Mesendoderm (in vitro differentiated cells): ENCODE measurements around the gene SYPL1.

Experiments
- DNase-seq: peaks from one replicate; pipeline ENCODE4 v3.0.0; 2013
- H2AK5ac ChIP-seq: 2 replicates; pipeline ENCODE4 v1.6.1; 2013; ENCODE audit warnings: low read length, inconsistent platforms
- H2BK120ac ChIP-seq: 2 replicates; pipeline ENCODE4 v1.6.1; 2013; ENCODE audit warnings: low read depth, mild to moderate bottlenecking, low read length, moderate library complexity, mixed read lengths
- H2BK15ac ChIP-seq: replicated peaks from 2 replicates; pipeline ENCODE4 v1.6.1; 2013; ENCODE audit warnings: low read depth, mild to moderate bottlenecking, moderate library complexity
- H2BK5ac ChIP-seq: 2 replicates; pipeline ENCODE4 v1.6.1; 2013; ENCODE audit warnings: low read length, inconsistent platforms
- H3K18ac ChIP-seq: 2 replicates; pipeline ENCODE4 v1.6.1; 2013; ENCODE audit warnings: mild to moderate bottlenecking, low read length, mixed read lengths
- H3K23ac ChIP-seq: one replicate; pipeline ENCODE4 v1.6.1; 2013; ENCODE audit warnings: low read length
- H3K27ac ChIP-seq: 2 replicates; pipeline ENCODE4 v1.5.1; 2013; ENCODE audit warnings: low read depth, mild to moderate bottlenecking, inconsistent platforms, low read length, moderate library complexity
- H3K27me3 ChIP-seq: 2 replicates; pipeline ENCODE4 v1.6.1; 2013; ENCODE audit warnings: low read length, control low read depth, mild to moderate bottlenecking, inconsistent platforms; ENCODE audit not compliant: insufficient read depth, poor library complexity
- H3K36me3 ChIP-seq: 2 replicates; pipeline ENCODE4 v1.6.1; 2013; ENCODE audit warnings: low read length, inconsistent platforms; ENCODE audit not compliant: control insufficient read depth, insufficient read depth
- H3K4ac ChIP-seq: one replicate; pipeline ENCODE4 v1.6.1; 2013; ENCODE audit warnings: low read depth, mild to moderate bottlenecking, low read length, moderate library complexity
- H3K4me1 ChIP-seq: 2 replicates; pipeline ENCODE4 v1.6.1; 2013; ENCODE audit warnings: low read depth, low read length, inconsistent platforms; ENCODE audit not compliant: control insufficient read depth
- H3K4me2 ChIP-seq: 2 replicates; pipeline ENCODE4 v1.6.1; 2013; ENCODE audit warnings: low read length
- H3K4me3 ChIP-seq: 2 replicates; pipeline ENCODE4 v1.5.1; 2013; ENCODE audit warnings: mild to moderate bottlenecking, low read length
- H3K56ac ChIP-seq: one replicate; pipeline ENCODE4 v1.6.1; 2013; ENCODE audit warnings: low read length
- H3K79me1 ChIP-seq: 2 replicates; pipeline ENCODE4 v1.6.1; 2013; ENCODE audit warnings: low read length, inconsistent platforms
- H3K79me2 ChIP-seq: 2 replicates; pipeline ENCODE4 v1.6.1; 2013; ENCODE audit warnings: mild to moderate bottlenecking, low read length; ENCODE audit not compliant: control insufficient read depth, insufficient read depth
- H3K9ac ChIP-seq: 2 replicates; pipeline ENCODE4 v1.6.1; 2013; ENCODE audit warnings: low read length, inconsistent platforms
- H4K5ac ChIP-seq: one replicate; pipeline ENCODE4 v1.6.1; 2013; ENCODE audit warnings: low read length
- H4K8ac ChIP-seq: one replicate; pipeline ENCODE4 v1.6.1; 2013; ENCODE audit warnings: low read depth, mild to moderate bottlenecking, control low read depth, low read length, moderate library complexity
- WGBS: extraction: QIAGEN DNeasy Blood & Tissue Kit; methylation state at CpG from one replicate; pipeline ENCODE4 v1.1.7; 2013; ENCODE audit warnings: low lambda C conversion rate, missing lambda C conversion rate; ENCODE audit not compliant: insufficient coverage; ENCODE audit errors: extremely low coverage; 5-methylcytosine and 5-hydroxymethylcytosine counted together

SYPL1 gene

DNA sequence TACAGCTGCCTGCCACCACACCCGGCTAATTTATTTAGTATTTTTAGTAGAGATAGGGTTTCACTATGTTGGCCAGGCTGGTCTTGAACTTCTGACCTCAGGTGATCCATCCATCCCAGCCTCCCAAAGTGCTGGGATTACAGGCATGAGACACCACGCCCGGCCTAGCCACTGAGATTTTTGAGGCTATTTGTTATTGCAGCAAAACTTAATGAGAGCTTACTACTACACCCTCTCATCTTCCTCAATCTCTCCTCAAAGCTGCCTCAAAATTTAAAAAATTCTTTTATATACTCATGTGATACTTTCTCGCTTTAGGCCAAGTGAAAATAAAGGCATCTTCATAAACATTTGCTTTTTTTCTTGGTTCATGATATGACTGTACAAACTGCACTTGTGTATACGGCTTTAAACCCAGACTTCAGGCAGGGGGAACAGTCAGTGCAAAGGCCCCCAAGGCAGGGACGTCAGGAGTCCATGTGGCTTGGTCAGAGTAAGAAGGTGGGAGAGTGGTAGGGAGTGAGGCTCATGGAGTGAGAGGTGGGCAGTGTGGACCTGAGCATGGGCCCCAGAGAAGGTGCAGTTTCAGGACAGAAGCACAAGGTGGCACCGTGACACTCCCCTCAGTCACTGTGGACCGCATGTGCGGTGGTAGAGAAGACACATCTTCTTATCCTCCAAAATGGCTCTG, 55.5 kb downstream of the SYPL1 start:
- Histone ChIP-seq H3K79me2 (no peaks in the 10 kb centered on the region), H4K8ac (no peak overlapping the region), H3K4me1 (no peaks in the 10 kb centered on the region), H3K9ac (no peak overlapping the region), H3K4me3 (no peak overlapping the region), H2BK5ac (no peak overlapping the region), H3K56ac (no peak overlapping the region), H3K27me3 (no peaks in the 10 kb centered on the region), H3K27ac (no peak overlapping the region), H3K79me1 (no peaks in the 10 kb centered on the region), H3K4me2 (no peak overlapping the region), H2AK5ac (no peak overlapping the region), H2BK15ac (no peak overlapping the region), H4K5ac (no peak overlapping the region), H2BK120ac (no peak overlapping the region), H3K36me3 (no peaks in the 10 kb centered on the region), H3K18ac (no peak overlapping the region), H3K4ac (no peak overlapping the region), H3K23ac (no peak overlapping the region)
- WGBS = no CpG with 5 or more reads among the region's 9 CpGs
- peak; percentile 87 for DNase-seq

DNA sequence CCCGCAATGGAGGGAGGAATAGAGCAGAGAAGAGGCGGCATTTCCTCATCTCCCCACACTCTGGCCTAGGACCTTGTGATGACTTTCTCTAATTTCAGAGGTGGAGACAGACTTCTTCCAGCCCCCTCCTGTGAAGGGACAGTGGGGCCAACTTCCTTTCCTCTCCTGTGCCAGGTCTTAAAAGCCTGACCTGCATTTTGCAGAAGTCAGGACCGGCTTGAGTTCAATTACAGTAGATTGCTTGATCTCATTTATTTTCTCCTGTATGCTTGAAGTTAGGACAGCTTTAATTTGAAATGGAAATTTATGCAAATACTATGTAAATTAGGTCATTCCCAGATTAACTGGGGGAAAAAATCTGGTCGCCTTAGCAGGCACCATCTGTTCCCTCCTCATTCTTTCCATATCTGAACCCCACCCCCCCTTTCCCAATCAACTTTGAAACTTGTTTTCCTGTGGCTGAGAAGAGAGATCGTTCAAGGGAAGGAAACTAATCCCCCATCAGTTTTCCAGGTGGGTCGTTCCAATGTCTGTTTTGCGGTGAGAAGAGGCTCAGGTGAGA, 57.1 kb downstream of the SYPL1 start:
- Histone ChIP-seq H3K27ac (no peak overlapping the region), H4K5ac (no peak overlapping the region), H4K8ac (no peak overlapping the region), H3K56ac (no peak overlapping the region), H3K4me2 (no peak overlapping the region), H3K27me3 (no peaks in the 10 kb centered on the region), H3K18ac (no peak overlapping the region), H3K23ac (no peak overlapping the region), H3K79me1 (no peaks in the 10 kb centered on the region), H2BK15ac (no peak overlapping the region), H3K9ac (no peak overlapping the region), H2BK5ac (no peak overlapping the region), H3K4me3 (no peak overlapping the region), H3K4ac (no peak overlapping the region), H2AK5ac (no peak overlapping the region), H3K4me1 (no peaks in the 10 kb centered on the region), H2BK120ac (no peak overlapping the region), H3K79me2 (no peaks in the 10 kb centered on the region), H3K36me3 (no peaks in the 10 kb centered on the region)
- WGBS = no CpG with 5 or more reads among the region's 7 CpGs
- DNase-seq = peak; percentile 21

DNA sequence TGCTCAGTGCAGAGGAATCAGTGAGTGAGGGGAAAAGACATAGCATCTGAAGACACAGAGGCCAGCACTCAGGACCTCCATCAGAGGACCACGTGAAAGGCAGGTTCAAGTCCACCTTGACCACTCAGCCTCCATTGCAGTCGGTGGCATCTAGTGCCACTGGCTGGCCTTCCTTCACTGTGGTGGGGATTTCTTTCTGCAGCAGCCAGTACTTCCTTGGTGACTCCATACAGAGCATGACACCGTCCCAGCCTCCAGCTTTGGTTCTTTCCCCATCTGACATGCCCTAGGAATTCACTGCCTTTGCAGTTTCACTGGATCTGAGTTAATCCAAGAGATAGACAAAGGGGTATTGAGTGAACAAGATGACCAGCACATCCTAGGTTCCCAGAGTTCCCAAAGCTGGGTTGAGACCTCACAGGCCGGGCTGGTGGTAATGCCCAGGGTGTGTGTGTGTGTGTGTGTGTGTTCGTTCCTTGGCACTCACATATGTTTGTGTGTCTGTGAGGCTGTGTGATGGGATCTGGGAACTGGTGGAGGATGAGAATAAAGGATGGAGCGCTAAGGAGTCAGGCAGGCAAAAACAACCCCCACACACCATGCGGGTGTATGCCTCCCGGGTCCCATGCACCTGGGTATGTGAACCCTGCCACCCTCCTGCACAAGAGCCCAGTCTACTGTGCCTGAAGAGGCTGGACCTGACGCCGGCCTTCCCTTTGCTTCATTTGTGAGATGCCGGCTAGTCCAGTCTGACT, 57.8 kb downstream of the SYPL1 start:
- H3K36me3 ChIP-seq = no peaks in the 10 kb centered on the region
- H3K79me2 ChIP-seq = no peaks in the 10 kb centered on the region
- H3K27me3 ChIP-seq = no peaks in the 10 kb centered on the region
- H4K8ac ChIP-seq = no peak overlapping the region
- no peaks in the 10 kb centered on the region for H3K79me1 ChIP-seq
- H3K4me2 ChIP-seq = no peak overlapping the region
- no peak overlapping the region for H3K18ac ChIP-seq
- H3K27ac ChIP-seq = no peak overlapping the region
- H2BK15ac ChIP-seq = no peak overlapping the region
- H3K4me1 ChIP-seq = no peaks in the 10 kb centered on the region
- no peak overlapping the region for H2BK5ac ChIP-seq
- H3K4ac ChIP-seq = no peak overlapping the region
- H3K23ac ChIP-seq = no peak overlapping the region
- no peak overlapping the region for H4K5ac ChIP-seq
- H3K9ac ChIP-seq = no peak overlapping the region
- no peak overlapping the region for H3K56ac ChIP-seq
- no peak overlapping the region for H2AK5ac ChIP-seq
- H2BK120ac ChIP-seq = no peak overlapping the region
- no CpG with 5 or more reads among the region's 11 CpGs for WGBS
- H3K4me3 ChIP-seq = no peak overlapping the region
- no peak for DNase-seq

DNA sequence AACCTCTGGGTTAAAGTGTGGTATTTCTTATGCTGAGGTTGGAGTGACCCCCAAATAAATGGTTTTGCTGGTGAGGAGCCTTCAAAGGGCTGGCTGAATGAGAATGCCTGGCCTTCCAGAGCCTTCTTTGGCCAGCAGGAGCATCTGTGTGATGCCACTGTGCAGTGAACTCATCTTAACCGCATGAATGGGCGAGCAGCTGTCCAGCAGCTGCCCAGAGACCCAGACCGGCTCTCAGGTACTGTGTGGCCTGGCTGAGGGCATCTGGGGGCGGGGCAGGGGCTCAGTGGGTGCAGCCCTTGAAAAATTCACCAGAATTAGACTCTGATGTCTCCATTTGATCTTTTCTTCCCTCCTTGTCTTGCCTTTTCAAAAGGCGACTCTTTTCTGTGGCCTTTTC, 59.0 kb downstream of the SYPL1 start:
- Histone ChIP-seq H4K8ac (no peak overlapping the region), H4K5ac (no peak overlapping the region), H3K9ac (no peak overlapping the region), H3K27me3 (no peaks in the 10 kb centered on the region), H3K36me3 (no peaks in the 10 kb centered on the region), H3K27ac (no peak overlapping the region), H2BK5ac (no peak overlapping the region), H3K23ac (no peak overlapping the region), H3K18ac (no peak overlapping the region), H3K79me1 (no peaks in the 10 kb centered on the region), H3K4me1 (no peaks in the 10 kb centered on the region), H2AK5ac (no peak overlapping the region), H3K4me3 (no peak overlapping the region), H2BK15ac (no peak overlapping the region), H3K79me2 (no peaks in the 10 kb centered on the region), H2BK120ac (no peak overlapping the region), H3K4me2 (no peak overlapping the region), H3K4ac (no peak overlapping the region), H3K56ac (no peak overlapping the region)
- no peak for DNase-seq
- WGBS = no CpG with 5 or more reads among the region's 5 CpGs

DNA sequence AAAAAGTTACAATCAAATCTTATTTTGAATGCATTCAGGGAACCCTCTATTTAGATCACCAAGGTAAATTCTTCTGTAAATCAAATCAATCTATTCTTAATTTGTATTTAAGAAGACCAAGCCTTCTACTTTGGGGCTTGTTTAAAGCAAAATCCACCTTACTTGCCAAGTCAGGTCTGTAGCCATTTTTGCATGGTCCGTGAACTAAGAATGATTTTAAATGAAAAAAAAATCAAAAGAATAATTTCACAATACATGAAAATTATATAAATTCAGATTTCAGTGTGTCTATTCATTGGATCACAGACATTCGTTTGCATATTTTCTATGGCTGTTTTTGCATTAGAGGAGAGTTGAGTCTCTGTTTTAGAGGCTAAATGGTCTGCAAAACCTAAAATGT, 59.4 kb downstream of the SYPL1 start:
- Histone ChIP-seq H2BK15ac (no peak overlapping the region), H3K4me2 (no peak overlapping the region), H3K23ac (no peak overlapping the region), H3K27me3 (no peaks in the 10 kb centered on the region), H3K79me1 (no peaks in the 10 kb centered on the region), H3K4me3 (no peak overlapping the region), H3K18ac (no peak overlapping the region), H4K8ac (no peak overlapping the region), H3K4me1 (no peaks in the 10 kb centered on the region), H2BK120ac (no peak overlapping the region), H3K36me3 (no peaks in the 10 kb centered on the region), H3K4ac (no peak overlapping the region), H3K9ac (no peak overlapping the region), H2AK5ac (no peak overlapping the region), H3K27ac (no peak overlapping the region), H3K56ac (no peak overlapping the region), H4K5ac (no peak overlapping the region), H2BK5ac (no peak overlapping the region), H3K79me2 (no peaks in the 10 kb centered on the region)
- no peak for DNase-seq
- WGBS = no CpG with 5 or more reads among the region's 2 CpGs
